ENCODE measurements around the gene SSUH2.

DNA sequence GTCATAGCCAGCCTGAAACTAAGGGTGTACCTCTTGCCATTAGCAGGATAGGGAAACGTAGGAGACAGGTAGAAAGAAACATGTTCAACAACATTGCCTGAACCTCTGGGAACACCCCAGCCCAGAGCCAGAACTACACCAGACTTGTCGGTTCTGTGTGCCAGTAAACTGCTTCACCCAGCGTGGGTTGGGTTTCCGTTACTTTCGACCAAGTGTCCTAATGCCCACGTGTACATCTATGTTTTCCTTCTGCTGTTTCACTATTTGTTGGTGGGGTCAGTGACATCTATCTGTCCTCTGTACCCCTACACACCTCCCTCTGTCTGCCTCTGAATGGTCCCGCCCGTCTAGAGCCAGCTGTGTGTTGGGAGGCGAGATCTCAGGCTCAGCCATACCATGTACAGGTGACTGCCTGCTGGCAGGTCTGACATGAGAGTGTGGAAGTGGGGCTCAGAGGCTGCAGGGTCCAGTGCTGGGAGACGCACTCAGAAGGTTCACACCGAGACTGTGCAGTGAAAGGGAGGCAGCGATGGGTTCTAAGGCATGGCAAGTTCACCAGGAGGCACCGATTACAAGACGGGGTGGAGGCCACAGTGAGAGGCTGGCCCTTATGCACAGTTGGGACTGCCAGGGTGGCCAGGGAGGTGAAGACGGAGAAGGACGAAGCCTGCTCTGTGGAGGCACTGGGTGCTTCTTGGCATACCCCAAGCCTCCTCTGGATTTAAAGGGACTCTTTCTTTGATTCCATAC lies 36.4 kb downstream of the SSUH2 start:
- no peak for TF ChIP-seq CTCF (conservative IDR thresholded peaks at IDR 0.05)
- no peak for TF ChIP-seq ZFX (IDR thresholded peaks at IDR 0.05)

Data from C4-2B (cell line).